RPMI8226 (cell line): ENCODE measurements around the gene CNST.

ENCODE experiments used
- DNase-seq: peaks from one replicate; pipeline ENCODE4 v3.0.0-alpha.2; 2015

CNST gene, protein sequence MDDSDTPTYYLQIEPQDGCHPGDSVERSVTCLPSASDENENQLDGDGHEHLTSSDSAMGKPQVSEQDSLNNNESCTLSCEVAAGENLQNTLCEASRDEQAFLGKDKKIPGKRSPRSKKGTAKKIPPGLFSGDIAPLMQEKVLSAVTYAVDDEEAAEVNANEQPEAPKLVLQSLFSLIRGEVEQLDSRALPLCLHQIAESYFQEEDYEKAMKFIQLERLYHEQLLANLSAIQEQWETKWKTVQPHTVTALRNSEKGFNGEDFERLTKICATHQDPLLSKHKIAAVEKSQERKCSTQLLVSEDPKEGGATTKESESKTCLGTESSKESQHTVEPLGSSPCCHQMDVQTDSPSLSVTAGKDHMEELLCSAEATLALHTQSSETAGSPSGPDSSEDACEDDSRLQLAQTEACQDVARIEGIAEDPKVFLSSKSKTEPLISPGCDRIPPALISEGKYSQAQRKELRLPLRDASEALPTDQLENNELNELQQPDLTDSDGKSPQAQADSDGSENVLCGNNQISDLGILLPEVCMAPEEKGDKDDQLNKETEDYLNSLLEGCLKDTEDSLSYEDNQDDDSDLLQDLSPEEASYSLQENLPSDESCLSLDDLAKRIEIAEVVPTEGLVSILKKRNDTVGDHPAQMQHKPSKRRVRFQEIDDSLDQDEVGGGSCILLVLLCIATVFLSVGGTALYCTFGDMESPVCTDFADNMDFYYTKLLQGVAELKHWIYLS

DNA sequence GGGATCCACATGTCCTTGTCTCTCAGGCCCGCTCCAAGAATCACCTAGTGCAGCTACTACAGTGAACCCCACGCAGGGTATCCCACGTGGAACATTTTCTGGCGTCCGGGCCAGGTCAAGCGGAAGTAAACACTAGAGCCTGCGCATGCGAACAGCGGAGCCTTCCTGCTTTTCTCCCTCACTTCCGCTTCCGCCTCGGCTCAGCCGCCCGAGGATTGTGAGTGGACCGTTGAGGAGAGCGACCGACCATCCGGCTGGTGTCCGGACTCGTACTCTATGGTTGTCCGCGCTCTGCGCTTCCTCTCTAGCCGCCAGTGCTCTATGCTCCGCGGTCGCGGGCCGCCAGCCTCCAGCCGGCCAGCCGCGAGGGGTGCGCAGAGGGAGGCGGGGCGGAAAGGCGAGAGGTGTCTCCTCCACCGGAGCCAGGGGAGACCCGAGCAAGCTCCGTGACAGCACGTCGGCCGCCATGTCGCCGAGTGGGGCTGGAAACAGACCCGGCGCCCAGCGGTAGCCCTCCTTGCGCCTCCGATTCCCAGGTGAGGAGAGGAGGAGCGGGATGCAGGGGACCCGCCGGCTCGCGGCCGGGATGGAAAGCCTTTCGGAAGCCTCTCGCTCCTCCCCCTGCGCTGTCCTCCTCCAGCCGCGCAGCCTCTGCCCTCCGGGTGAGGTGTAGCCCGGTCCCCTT, at the start of gene CNST, which contains the start of gene TFB2M:
CNST (plus strand) TSS at position 329 of the 685 bp plus-strand sequence. CDS start 25,107 bp downstream, outside the sequence.
TFB2M (minus strand) TSS at position 134 of the 685 bp plus-strand sequence; CDS start at position 11, 123 bp downstream.
- peak; percentile 100 for DNase-seq

DNA sequence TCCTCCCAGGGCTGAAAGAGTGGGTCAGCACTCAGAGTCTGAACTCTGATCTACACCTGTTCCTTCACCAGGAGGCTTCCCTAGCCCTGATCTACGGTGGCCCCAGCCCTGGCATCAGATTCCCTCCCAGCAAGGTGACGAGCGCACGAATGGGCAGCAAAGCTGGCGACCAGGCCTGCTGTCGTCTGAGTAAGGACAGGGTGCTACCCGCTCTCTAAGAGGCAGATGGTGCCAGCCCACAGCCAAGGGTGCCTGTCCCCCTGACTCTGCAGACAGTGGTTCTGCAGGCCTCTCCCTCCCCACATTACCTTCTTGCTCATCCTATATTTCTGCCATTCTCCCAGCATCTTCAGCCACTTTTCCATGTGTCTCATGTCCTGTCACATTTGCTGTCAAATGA, 48.9 kb upstream of the CNST start:
- DNase-seq = no peak

DNA sequence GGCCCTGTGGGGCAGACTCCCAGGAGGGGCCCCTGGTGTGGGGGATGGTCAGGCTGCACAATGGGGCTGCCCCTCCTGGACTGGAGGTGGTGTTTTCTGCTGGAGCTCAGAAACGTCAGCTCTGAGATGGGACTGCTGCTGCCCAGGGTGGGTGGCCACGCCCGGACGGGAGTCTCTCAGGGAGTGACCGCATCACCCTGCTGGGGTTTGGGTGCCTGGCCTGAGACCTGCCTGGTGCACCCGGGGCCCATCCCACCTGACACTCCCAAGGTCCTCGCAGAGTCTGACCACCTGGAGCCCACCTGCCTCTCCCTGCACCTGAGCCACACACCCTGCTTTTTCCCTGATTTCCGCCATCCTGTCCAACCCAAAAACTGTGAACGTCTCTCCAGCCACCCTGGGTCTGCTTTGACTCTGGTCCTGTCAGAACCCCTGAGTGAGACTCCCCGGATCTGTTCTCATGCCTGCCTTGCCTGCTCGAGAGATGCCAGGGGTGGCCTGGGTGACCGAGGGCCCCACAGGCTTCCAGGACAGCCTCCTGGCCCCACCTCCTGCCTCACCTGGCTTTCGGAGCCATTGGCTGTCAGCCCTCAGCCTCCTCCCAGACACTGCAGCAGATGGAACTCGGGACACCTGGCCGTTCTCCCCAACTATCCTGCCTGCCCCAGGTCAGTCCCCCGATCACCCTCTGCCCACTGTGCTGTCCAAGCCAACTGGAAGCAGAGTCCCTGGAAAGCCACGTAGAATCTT, 47.6 kb upstream of the CNST start:
- no peak for DNase-seq

DNA sequence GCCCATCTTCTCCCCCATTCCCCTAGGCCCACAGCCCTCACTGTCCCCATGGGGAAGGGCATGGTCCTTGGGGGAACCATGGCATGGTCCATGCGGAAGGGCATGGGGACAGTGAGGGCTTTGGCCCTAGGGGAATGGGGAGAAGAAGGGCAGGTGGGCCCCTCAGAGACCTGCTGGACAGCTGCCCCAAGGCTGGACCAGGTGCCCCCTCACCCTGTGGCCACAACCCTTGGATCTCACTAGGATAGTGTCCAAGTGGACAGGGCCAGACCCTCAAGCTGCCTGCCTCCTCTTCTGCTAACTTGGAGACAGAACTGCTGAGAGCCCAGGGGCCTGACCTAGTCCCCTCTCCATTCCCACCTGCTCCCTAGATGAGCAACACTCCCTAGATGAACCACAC, 46.7 kb upstream of the CNST start:
- DNase-seq = no peak

DNA sequence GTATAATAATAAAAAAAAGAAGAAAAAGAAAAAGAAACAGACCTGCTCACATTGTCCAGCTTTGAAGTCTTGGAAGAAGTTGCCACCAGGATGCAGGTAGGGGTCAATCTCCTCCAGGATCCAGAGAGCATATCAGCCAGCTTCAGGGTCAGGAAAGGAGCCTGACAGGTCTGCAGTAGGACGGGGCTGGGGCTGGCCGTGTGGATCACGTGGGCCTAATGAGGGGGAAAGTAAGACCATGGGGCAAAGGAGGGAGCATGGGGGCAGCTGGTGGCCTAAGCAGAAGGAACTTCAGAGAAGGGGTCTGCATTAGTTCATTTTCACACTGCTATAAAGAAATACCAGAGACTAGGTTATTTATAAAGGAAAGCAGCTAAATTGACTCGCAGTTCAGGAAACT, 39.9 kb upstream of the CNST start:
- no peak for DNase-seq

DNA sequence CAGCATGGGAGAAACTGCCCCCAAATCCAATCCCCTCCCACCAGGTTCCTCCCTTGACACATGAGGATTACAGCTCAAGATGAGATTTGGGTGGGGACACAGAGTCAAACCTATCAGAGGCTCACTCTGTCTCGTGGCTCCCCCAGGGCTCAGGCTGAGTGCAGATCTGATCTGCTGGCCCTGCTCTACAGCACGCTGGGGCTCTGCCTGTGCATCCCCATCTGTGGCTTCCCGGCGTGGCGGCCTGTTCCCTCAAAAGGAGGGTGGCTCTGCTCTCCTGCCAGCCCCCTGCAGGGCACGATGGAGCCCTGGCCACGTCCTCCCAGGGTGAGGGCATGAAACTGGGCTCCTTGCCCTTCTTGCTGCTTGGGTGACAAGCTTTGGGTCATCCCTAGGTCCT, 39.3 kb upstream of the CNST start:
- DNase-seq = no peak

DNA sequence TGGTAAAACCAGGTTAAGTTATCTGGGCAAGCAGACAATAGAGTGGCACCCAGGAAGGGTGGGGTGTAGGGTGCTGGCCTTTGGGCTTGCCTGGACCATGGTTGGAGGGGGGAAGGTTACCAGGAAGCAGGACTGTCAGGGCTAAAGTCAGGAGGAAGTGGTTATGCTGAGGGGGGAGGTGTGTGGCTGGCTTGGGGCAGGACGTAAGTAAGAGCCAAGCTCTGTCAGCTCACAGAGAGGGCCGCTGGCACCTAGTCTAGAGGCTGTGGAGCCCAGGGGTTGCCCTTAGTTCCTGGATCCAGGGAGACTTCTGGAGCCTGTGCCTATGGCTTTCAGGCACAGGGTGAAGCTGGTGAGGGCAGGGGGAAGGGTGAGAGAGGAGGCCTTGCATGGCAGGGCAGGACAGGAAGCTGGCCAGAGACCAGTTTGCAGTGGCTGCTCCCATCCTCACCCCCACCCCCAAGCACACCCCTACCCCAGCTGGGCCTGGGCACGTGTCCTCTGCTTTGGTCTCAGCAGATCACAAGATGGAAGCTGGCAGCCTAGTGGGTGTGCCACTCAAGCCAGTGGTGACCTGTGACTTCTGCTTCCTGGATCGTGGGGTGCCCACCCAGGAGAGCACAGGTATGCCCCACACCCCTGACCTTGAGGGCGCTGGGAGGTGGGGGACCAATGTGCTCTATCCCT, 38.7 kb upstream of the CNST start:
- DNase-seq = peak; percentile 26

DNA sequence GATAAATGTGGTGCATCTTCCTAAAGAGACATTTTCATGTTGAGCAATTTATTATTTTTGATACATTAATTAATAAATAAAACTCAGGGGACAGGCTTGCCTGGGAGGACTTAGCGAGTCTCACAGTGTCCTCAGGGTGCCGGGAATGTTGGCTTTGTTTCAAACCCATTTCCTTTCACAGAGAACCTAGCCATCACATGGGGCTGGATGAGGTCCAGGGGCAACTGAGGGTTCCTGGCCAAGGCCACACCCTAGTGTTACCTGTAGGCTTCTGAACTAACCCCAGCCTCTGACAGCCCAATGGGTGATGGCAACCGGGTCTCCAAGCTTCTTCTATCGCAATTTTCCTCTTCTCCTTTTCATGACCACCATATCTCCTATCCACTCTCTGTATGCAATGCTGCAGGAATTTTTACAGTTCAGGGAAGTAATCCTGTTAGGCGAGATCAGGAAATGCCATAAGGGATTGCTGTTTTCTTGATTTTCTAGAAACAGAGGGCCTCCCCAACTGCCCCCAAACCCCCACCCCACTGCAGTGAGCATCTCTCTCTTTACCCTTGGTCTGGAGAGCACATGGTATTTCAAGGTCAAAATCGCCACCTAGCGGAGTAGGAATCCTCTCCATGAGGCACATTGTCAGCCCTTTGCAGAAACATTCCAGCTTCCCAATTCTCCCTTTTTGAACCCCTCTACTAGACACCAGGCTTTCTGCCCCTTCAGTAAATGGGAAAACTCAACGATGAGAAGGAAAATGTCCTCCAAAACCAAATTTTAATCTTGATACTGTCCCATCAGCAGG, 37.1 kb upstream of the CNST start:
- peak; percentile 30 for DNase-seq

DNA sequence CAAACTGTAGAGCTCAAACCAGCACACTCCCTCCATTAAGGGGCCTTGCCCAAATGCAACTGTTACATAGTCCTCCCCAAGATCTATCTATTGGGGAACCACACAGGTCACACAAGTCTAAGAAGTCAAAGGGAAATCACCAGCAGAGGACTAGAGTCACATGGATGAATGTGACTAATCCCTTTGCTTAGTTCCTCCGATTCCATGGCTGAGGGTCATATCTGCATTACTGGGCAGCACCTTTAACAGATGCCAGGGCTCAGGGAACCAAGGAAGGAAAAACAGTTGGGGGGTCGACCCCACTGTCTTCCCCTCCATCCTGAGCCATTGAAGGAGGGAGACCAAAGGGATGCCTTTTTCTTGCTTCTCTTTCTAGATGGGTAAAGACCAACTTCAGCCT, 35.8 kb upstream of the CNST start:
- no peak for DNase-seq

DNA sequence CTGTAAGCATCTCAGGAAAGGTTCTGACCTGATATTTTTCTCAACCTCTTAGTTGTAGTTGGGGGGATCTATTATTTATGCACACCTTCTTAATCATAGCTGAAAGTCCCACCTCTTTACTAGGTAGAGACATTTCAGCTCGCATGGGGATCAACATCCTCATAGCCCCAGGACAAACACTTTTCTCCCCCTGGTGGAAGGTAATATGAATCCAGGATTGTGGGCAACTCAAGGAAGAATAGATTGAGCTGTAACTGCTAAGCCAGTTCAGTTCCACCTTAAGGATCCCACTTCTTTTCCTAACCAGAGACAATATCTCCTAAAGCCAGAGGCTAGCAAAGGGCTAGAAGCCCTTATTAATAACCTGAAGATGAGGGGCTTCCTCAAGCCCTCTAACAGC, 33.7 kb upstream of the CNST start:
- no peak for DNase-seq

DNA sequence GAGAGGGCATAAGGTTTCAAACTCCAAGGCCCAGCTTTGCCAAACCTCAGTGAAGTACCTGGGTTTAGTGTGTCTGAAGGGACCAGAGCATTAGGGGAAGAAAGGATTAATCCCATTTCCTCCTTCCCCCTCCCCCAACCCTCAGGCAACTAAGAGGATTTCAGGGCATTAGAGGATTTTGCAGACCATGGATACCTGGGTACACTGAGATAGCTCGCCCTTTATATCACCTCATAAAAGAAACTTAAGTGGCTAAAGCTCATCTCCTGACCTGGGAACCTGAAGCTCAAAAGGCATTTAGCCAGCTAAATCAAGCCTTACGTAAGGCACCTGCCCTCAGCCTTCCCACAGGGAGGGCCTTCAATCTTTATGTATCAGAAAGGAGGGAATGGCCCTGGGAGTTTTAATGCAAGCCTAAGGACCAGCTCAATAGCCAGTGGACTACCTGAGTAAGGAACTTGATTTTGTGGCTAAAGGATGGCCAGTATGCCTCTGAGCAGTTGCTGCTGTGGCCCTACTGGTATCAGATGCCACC, 32.8 kb upstream of the CNST start:
- DNase-seq = no peak

DNA sequence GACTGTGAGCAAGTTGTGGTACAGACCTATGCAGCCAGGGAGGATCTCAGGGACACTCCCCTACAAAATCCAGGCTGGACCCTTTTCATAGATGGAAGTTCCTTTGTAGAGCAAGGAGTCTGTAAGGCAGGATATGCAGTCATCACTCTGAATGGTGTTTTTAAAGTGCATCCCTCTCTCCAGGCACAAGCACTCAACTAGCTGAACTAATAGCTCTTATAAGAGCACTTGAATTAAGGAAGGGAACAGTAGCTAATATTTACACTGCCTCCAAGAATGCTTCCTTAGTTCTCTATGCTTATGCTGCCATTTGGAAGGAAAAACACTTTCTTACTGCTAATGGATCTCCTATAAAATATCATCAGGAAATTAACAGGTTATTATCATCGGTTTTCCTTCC, 32.1 kb upstream of the CNST start:
- DNase-seq = no peak

DNA sequence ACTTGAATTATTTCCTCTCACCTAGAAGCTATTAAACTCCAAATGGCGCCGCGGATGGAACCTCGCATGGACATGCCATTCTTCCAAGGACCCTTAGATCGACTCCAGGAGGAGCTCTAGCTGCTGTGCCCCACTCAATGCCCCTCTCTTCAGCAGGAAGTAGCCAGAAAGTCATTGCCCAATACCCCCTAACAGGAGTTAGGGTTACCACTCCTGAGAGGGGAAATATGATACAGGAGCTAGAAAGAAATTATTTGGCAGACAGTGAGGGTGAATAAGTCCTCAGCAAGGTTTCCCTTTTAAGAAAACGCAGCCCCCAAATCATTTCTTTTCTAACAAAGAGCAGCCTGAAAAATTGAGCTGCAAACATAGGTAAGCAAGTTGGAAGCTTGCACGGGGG, 28.8 kb upstream of the CNST start:
- DNase-seq = no peak

DNA sequence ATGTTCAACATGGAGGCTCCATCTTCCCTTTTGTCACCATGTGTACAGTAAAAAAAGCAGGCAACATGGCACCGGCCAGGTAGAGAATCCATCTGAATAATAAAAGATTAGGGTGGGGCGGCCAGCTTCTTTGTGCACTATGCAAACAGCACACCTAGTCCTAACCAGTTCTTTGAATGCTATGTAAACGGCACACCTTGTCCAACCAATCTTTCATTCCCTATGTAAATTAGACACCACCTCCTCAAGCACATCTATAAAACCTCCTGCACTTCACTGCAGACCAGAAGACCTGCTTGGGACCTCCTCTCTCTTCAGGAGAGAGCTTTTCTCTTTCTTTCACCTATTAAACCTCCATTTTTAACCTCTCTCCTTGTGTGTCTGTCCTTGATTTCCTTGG, 28.4 kb upstream of the CNST start:
- DNase-seq = no peak

DNA sequence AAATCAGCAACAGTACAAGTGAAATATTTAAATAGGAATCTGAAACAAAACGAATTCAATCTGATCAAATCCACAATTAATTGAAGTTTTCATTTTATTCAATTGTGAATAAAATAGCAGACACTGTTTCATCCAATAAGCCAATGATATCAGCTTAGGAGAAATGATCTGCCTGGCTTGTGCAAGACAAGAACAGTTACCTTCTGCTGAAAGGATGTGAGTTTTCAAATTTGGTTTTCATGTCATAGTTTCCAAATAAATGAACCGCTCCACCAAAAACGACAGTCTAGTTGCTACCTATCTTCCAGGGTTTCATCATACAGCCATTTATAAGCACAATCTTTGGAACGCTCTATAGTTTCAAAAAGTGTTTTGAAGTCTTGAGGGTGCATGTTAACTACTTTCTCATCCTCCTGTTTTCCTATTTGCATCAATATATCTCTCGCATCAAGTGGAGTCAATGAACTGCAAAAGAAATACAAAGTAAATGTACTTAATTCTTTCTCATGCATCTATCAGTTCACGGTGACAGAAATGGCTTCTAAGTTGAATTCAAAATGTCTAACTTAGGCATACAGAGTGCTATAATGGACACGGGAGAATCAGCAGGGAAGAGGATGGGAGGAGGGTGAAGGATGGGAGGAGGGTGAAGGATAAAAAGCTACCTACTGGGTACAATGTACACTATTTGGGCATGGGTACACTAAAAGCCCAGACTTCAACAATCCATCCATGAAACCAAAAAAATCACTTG, 25.3 kb upstream of the CNST start:
- no peak for DNase-seq

DNA sequence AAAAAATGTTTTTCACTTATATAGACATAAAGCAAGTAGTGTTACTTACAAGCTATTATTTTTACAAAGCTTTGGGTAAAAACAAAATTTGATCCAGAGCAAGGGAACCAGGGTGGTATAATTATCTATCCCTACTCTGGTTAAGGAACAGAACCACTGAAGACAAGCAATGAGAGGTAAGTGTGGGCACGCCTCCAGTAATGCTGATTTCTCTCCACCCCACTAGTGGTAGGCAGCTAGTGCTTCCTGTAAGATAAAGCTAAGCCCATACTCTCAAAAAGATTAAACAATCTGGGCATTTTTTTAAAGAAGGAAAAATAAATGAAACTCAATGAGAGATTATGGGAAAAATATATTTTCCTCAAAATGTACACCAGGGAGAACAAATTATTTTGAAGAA, 22.3 kb upstream of the CNST start:
- DNase-seq = no peak

DNA sequence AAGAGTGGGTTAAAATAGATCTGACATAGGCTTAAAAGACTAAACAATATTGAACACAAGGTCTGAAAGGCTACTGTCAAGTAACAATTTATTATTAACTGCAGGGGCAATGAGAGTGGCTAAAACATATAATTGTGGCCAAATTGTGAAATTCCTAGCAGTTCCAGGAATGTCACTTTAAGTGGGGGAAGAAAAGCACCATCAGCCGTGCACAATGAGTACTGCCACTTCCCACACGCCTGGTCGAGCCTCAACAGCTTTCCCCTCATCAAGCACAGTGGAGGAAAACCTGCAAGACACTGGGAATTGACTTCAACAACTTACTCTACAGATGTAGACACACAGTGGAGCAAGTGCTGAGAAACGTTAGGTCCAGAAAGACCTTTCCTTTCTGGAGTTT, 16.6 kb upstream of the CNST start:
- no peak for DNase-seq

DNA sequence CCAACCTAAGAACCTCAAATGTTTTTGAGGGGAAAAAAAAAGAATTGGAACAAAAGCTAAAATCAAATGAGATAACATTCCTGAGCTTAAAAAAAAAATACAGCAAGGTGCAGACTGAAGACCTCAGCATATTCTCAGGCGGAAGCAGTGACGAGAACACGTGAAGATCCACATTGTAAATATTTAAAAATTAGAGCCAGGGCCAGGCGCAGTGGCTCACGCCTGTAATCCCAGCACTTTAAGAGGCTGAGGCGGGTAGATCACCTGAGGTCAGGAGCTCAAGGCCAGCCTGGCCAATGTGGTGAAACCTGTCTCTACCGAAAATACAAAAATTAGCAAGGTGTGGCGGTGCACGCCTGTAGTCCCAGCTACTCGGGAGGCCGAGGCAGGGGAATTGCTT, 15.9 kb upstream of the CNST start:
- DNase-seq = no peak

DNA sequence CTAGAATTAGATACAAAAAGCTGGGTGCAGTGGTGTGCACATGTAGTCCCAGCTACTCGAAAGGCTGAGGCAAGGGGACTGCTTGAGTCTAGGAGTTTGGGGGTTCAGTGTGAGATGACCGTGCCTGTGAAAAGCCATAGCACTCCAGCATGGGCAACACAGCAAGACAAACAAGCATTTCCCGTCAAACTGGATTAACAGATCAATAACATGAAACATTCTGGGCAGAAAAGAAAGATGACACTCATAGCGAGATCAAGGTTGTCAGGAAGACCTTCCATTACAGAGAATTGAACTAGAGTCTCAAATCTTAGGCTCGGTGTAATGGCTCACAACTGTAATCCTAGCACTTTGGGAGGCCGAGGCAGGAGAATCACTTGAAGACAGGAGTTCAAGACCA, 14.1 kb upstream of the CNST start:
- DNase-seq = no peak

DNA sequence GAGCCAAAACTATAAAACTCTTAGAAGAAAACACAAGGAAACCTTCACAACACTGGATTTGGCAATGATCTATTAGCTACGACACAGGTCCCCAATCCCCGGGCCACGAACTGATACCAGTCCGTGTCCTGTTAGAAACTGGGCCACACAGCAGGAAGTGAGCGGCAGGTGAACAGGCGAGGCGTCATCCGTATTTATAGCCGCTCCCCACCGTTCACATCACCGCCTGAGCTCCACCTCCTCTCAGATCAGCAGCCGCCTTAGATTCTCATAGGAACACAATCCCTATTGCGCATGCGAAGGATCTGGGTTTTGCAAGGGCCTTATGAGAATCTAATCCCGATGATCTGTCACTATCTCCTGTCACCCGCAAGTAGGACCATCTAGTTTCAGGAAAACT, 12.1 kb upstream of the CNST start:
- no peak for DNase-seq

DNA sequence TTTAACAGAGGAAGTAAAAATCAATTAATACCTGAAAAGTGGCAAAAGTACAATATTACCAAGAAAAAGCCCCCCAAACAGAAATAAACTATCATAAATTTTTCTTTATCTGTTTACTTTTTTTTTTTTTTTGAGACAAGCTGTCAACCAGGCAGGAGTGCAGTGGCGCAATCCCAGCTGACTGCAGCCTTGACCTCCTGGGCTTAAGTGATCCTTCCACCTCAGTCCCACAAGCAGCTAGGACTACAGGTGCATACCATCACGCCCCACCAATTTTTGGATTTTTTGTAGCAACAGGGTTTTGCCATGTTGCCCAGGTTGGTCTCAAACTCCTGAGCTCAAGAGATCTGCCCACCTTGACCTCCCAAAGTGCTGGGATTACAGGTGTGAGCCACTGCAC, 8.2 kb upstream of the CNST start:
- DNase-seq = no peak
